SK-N-SH (cell line): ENCODE results near the gene HIPK2. TPM values are rescaled to one million over a fixed set of nuclear protein-coding genes. Genes with fewer than 3 reads are reported as not detected.

Experiments
- CTCF ChIA-PET: fragments of 300-600, 350-600 bp; formaldehyde crosslinking; extraction: SDS; loops from one replicate; lab custom pipeline; 2021; lab: Yijun Ruan, JAX
- POLR2A ChIA-PET: fragments of 350-600 bp; sonication (Branson Sonifier 250); formaldehyde crosslinking; extraction: SDS; loops from one replicate; lab custom pipeline; 2020; ENCODE audit warnings: antibody characterized with exemption, inconsistent platforms; lab: Yijun Ruan, JAX
- DNase-seq: peaks from one replicate; pipeline ENCODE4 v3.0.0; 2012
- H2AFZ ChIP-seq: fragments of 200-600 bp; sonication (generic); 2 replicates; pipeline ENCODE4 v1.8.1; 2016; ENCODE audit warnings: antibody characterized with exemption, mild to moderate bottlenecking, low read depth
- H3F3A ChIP-seq: fragments of 200-600 bp; sonication (generic); replicated peaks from 2 replicates; pipeline ENCODE3; 2016; ENCODE audit warnings: antibody characterized with exemption, mild to moderate bottlenecking; ENCODE audit not compliant: insufficient read depth
- H3K27ac ChIP-seq, 2 experiments: fragments of 200-500 bp in 1 of 2; fragments of 200-600 bp in 1 of 2; sonication (Bioruptor generic) in 1 of 2; sonication (generic), shearing (Covaris generic) in 1 of 2; 2 replicates each; pipeline versions ENCODE4 v1.5.1 to v1.6.1; 2014 to 2016; ENCODE audit warnings: low read depth in 2 of 2, inconsistent platforms in 1 of 2, low read length in 1 of 2, mild to moderate bottlenecking in 1 of 2, mixed read lengths in 1 of 2
- H3K27me3 ChIP-seq: fragments of 200-600 bp; sonication (generic), shearing (Covaris generic); 2 replicates; pipeline ENCODE4 v1.6.1; 2016; ENCODE audit warnings: mixed run types; ENCODE audit not compliant: insufficient read depth
- H3K36me3 ChIP-seq, 2 experiments: fragments of 200-500 bp in 1 of 2; fragments of 200-600 bp in 1 of 2; sonication (Bioruptor generic) in 1 of 2; sonication (generic) in 1 of 2; replicated peaks in 1 of 2; 2 replicates each; pipeline versions ENCODE3 to v1.5.1; 2014 to 2016; ENCODE audit warnings: low read length in 1 of 2, mild to moderate bottlenecking in 1 of 2; ENCODE audit not compliant: insufficient read depth in 2 of 2, control insufficient read depth in 1 of 2
- H3K4me1 ChIP-seq, 2 experiments: fragments of 200-500 bp in 1 of 2; fragments of 200-600 bp in 1 of 2; sonication (Bioruptor generic) in 1 of 2; sonication (generic), shearing (Covaris generic) in 1 of 2; 2 replicates each; pipeline versions ENCODE4 v1.5.1 to v1.6.1; 2014 to 2016; ENCODE audit warnings: low read depth in 1 of 2, low read length in 1 of 2, mixed run types in 1 of 2; ENCODE audit not compliant: insufficient read depth in 2 of 2, control insufficient read depth in 1 of 2
- H3K4me2 ChIP-seq: fragments of 200-600 bp; sonication (generic), shearing (Covaris generic); 2 replicates; pipeline ENCODE4 v1.6.1; 2017; ENCODE audit warnings: mixed run types
- H3K4me3 ChIP-seq, 2 experiments: fragments of 200-500 bp in 1 of 2; fragments of 200-600 bp in 1 of 2; sonication (Bioruptor generic) in 1 of 2; sonication (generic), shearing (Covaris generic) in 1 of 2; 2 replicates each; pipeline versions ENCODE4 v1.5.1 to v1.8.1; 2014 to 2016; ENCODE audit warnings: low read depth in 2 of 2, inconsistent platforms in 1 of 2, low read length in 1 of 2, mild to moderate bottlenecking in 1 of 2, mixed read lengths in 1 of 2, moderate library complexity in 1 of 2
- H3K79me2 ChIP-seq: fragments of 200-600 bp; sonication (generic); 2 replicates; pipeline ENCODE4 v1.8.1; 2017; ENCODE audit warnings: mild to moderate bottlenecking; ENCODE audit not compliant: insufficient read depth
- H3K9ac ChIP-seq: fragments of 200-600 bp; sonication (generic); 2 replicates; pipeline ENCODE4 v1.6.1; 2017; ENCODE audit warnings: mixed run types
- H3K9me2 ChIP-seq: fragments of 200-600 bp; sonication (generic); 2 replicates; pipeline ENCODE4 v1.6.1; 2017; ENCODE audit warnings: mixed run types
- H3K9me3 ChIP-seq: fragments of 200-600 bp; sonication (generic); 2 replicates; pipeline ENCODE4 v1.6.1; 2017; ENCODE audit warnings: mixed run types, mild to moderate bottlenecking, moderate library complexity
- H4K20me1 ChIP-seq: fragments of 200-600 bp; sonication (generic); 2 replicates; pipeline ENCODE4 v1.6.1; 2017; ENCODE audit warnings: mild to moderate bottlenecking, mixed run types; ENCODE audit not compliant: insufficient read depth
- CHD2 ChIP-seq: fragments of 150-350 bp; IDR thresholded peaks from 2 replicates; pipeline ENCODE4 v1.6.1; 2018; ENCODE audit warnings: low read length; ENCODE audit not compliant: partially characterized antibody
- ELF1 ChIP-seq: IDR thresholded peaks from 2 replicates; pipeline ENCODE4 v1.4.0; 2012
- FOXM1 ChIP-seq: IDR thresholded peaks from 2 replicates; pipeline ENCODE4 v1.4.0; 2012; ENCODE audit warnings: low read depth, mild to moderate bottlenecking
- GABPA ChIP-seq: IDR thresholded peaks from 2 replicates; pipeline ENCODE4 v1.4.0; 2012; ENCODE audit warnings: low read depth, mild to moderate bottlenecking
- JUND ChIP-seq: IDR thresholded peaks from 2 replicates; pipeline ENCODE4 v1.4.0; 2012
- MEF2A ChIP-seq: IDR thresholded peaks from 2 replicates; pipeline ENCODE4 v1.4.0; 2012; ENCODE audit warnings: low read depth, borderline replicate concordance
- MXI1 ChIP-seq: IDR thresholded peaks from 2 replicates; pipeline ENCODE4 v1.6.1; 2012; ENCODE audit warnings: mild to moderate bottlenecking, low read depth, low read length, improper control_type of control experiment
- NRF1 ChIP-seq: IDR thresholded peaks from 2 replicates; pipeline ENCODE4 v1.6.1; 2012; ENCODE audit warnings: low read depth, mild to moderate bottlenecking, low read length
- POLR2AphosphoS5 ChIP-seq: IDR thresholded peaks from 2 replicates; pipeline ENCODE4 v1.6.1; 2012; ENCODE audit warnings: low read depth, low read length
- RAD21 ChIP-seq: IDR thresholded peaks from 2 replicates; pipeline ENCODE4 v1.6.1; 2012; ENCODE audit warnings: mild to moderate bottlenecking, low read length
- RCOR1 ChIP-seq: fragments of 150-350 bp; IDR thresholded peaks from 2 replicates; pipeline ENCODE4 v1.6.1; 2017; ENCODE audit warnings: antibody characterized with exemption, low read length
- RXRA ChIP-seq: IDR thresholded peaks from 2 replicates; pipeline ENCODE4 v1.4.0; 2012; ENCODE audit warnings: low read depth, mild to moderate bottlenecking, borderline replicate concordance
- SIN3A ChIP-seq: IDR thresholded peaks from 2 replicates; pipeline ENCODE4 v1.6.1; 2012; ENCODE audit warnings: low read depth, mild to moderate bottlenecking, low read length, moderate library complexity, borderline replicate concordance
- SMC3 ChIP-seq: IDR thresholded peaks from 2 replicates; pipeline ENCODE4 v1.6.1; 2012; ENCODE audit warnings: low read depth, low read length, improper control_type of control experiment
- TAF1 ChIP-seq: IDR thresholded peaks from 2 replicates; pipeline ENCODE4 v1.6.1; 2012; ENCODE audit warnings: low read depth, mild to moderate bottlenecking, low read length, moderate library complexity, borderline replicate concordance
- TCF12 ChIP-seq: IDR thresholded peaks from 2 replicates; pipeline ENCODE4 v1.4.0; 2012
- YY1 ChIP-seq: IDR thresholded peaks from 2 replicates; pipeline ENCODE4 v1.4.0; 2012; ENCODE audit warnings: low read depth, mild to moderate bottlenecking
- WGBS: methylation state at CpG from one replicate; pipeline ENCODE4 v1.1.6; 2017; ENCODE audit warnings: low lambda C conversion rate; 5-methylcytosine and 5-hydroxymethylcytosine counted together
- polyA plus RNA-seq, 3 experiments: library from polyadenylated mRNA; depleted of rRNA; stranded (reverse); fragments of >200 nt; gene quantifications; 2 replicates each; pipeline ENCODE4 v1.2.3, GENCODE V29; 2012
- TF ChIP-seq, protein P1 (sequence below): IDR thresholded peaks from 2 replicates; pipeline ENCODE4 v1.4.0; 2012; ENCODE audit warnings: low read depth, borderline replicate concordance
- TF ChIP-seq, protein P2 (sequence below): IDR thresholded peaks from 2 replicates; pipeline ENCODE4 v1.4.0; 2012; ENCODE audit warnings: low read depth, borderline replicate concordance
- TF ChIP-seq, protein P3 (sequence below): fragments of 150-350 bp; IDR thresholded peaks from 2 replicates; pipeline ENCODE4 v1.6.1; 2017; ENCODE audit warnings: antibody characterized with exemption, low read length, low read depth, borderline replicate concordance
- TF ChIP-seq, protein P4 (sequence below): fragments of 200-600 bp; sonication (generic); IDR thresholded peaks from 2 replicates; pipeline ENCODE4 v1.6.1; 2017; ENCODE audit warnings: antibody characterized with exemption, mild to moderate bottlenecking, moderate library complexity

Gene HIPK2
- polyA plus RNA-seq, 1 of the 3 experiments (the other 2 are of a cell fraction) = 14.2 TPM

DNA sequence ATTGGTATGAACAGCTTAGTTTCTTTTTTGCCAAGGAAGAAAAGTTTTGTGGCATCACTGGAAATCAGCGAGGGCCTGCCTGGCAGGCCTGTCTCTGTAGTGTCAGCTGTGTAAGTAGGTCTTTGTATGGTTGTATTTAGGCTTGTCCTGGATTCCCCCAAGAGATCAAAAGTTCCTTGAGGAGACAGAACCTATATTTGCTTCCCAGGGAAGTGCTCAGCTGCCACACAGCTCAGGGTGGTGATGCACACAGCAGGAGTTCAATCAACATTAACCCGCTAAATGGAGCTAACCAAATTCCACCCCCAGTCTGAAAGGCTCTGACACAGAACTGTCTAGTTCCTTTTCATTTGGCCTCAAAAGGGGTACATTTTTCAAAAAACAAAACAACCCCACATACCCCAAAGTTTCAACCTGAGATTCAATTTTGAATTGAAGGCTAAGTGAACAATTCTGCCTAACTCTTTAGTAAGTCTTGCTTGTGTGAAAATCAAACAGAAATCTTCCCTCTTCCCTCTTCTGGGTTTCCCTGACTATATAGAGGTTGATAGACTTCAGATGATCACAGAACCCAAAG, 129.9 kb downstream of the HIPK2 start:
- no peak overlapping the region for H3K9ac ChIP-seq
- DNase-seq = no peak
- H3K27me3 ChIP-seq = no peaks in the 10 kb centered on the region
- POLR2A ChIA-PET = interaction anchor here (1.1 kb wide), 1 partner anchor 344 kb away, joined by 3 read pairs; no protein-coding TSS in a partner anchor
- no peaks in the 10 kb centered on the region for H3K9me2 ChIP-seq
- peaks cover 0 to 14% of the 10 kb centered on the region in 2 experiments; a peak in 1 of 4 replicates for H3K4me1 ChIP-seq
- 91% methylated on average over 2 of the region's 2 CpGs for WGBS
- no peak overlapping the region for H2AFZ ChIP-seq
- TF ChIP-seq NRF1 (no peak), SMC3 (no peak), RXRA (no peak), RCOR1 (no peak), POLR2AphosphoS5 (no peak), GABPA (no peak), MEF2A (no peak), RAD21 (no peak), TAF1 (no peak), ELF1 (no peak)
- TF ChIP-seq, protein P1, sequence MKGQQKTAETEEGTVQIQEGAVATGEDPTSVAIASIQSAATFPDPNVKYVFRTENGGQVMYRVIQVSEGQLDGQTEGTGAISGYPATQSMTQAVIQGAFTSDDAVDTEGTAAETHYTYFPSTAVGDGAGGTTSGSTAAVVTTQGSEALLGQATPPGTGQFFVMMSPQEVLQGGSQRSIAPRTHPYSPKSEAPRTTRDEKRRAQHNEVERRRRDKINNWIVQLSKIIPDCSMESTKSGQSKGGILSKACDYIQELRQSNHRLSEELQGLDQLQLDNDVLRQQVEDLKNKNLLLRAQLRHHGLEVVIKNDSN = no peak
- H3K4me2 ChIP-seq = no peak overlapping the region
- CTCF ChIA-PET = interaction anchor here (0.6 to 5.3 kb wide), 21 partner anchors 15 to 362 kb away, joined by 3 to 229 read pairs (median 21); partner anchors contain the start of gene HIPK2
- peaks cover 13 to 20% of the 10 kb centered on the region in 2 experiments for H3K36me3 ChIP-seq
- H3K4me3 ChIP-seq = no peak overlapping the region
- H3K79me2 ChIP-seq = peaks cover 41% of the 10 kb centered on the region; the same call in 1 of the 2 replicates
- no peak overlapping the region for H3K27ac ChIP-seq
- H3F3A ChIP-seq = no peaks in the 10 kb centered on the region
- no peaks in the 10 kb centered on the region for H3K9me3 ChIP-seq
- peaks cover 61% of the 10 kb centered on the region for H4K20me1 ChIP-seq

DNA sequence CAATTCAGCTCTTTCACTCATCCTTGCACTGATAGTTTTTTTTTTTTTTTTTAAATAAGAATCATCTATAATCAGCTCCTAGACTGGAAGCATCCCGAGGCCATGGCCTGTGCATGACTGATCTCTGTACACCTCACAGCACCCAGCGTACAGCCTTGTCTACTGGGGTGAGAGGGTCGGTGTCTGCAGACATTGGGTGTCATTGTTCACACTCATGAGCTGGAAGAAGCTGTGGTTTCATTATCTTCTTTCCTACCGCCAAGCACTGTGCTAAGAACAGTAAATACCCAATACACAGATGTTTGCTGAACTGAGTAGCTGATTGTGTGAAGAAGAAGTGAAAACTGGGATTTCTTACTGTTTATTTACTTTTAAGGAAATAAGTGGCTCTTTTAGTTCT, 130.7 kb downstream of the HIPK2 start:
- POLR2A ChIA-PET = interaction anchor here (1.1 kb wide), 1 partner anchor 345 kb away, joined by 3 read pairs; no protein-coding TSS in a partner anchor
- H3K4me3 ChIP-seq = no peak overlapping the region
- H3K4me1 ChIP-seq = peaks cover 0 to 13% of the 10 kb centered on the region in 2 experiments; a peak in 1 of 4 replicates
- H3K9me3 ChIP-seq = no peaks in the 10 kb centered on the region
- CTCF ChIA-PET = interaction anchor here (0.6 to 5.3 kb wide), 38 partner anchors 8 to 430 kb away, joined by 3 to 229 read pairs (median 10); partner anchors contain the start of gene HIPK2
- 95% methylated on average over 4 of the region's 4 CpGs for WGBS
- no peaks in the 10 kb centered on the region for H3F3A ChIP-seq
- peaks cover 45% of the 10 kb centered on the region; the same call in 1 of the 2 replicates for H3K79me2 ChIP-seq
- H3K27me3 ChIP-seq = no peaks in the 10 kb centered on the region
- H3K9ac ChIP-seq = no peak overlapping the region
- no peak overlapping the region for H3K27ac ChIP-seq
- no peak overlapping the region for H2AFZ ChIP-seq
- H3K9me2 ChIP-seq = no peaks in the 10 kb centered on the region
- DNase-seq = no peak
- H4K20me1 ChIP-seq = peaks cover 63% of the 10 kb centered on the region
- H3K4me2 ChIP-seq = no peak overlapping the region
- peaks cover 10 to 20% of the 10 kb centered on the region in 2 experiments for H3K36me3 ChIP-seq
- TF ChIP-seq SIN3A (no peak), CHD2 (no peak), JUND (no peak), TCF12 (no peak), YY1 (no peak), RCOR1 (no peak), SMC3 (no peak), FOXM1 (no peak), GABPA (no peak), RXRA (no peak), MEF2A (no peak), MXI1 (no peak)
- TF ChIP-seq, protein P2, sequence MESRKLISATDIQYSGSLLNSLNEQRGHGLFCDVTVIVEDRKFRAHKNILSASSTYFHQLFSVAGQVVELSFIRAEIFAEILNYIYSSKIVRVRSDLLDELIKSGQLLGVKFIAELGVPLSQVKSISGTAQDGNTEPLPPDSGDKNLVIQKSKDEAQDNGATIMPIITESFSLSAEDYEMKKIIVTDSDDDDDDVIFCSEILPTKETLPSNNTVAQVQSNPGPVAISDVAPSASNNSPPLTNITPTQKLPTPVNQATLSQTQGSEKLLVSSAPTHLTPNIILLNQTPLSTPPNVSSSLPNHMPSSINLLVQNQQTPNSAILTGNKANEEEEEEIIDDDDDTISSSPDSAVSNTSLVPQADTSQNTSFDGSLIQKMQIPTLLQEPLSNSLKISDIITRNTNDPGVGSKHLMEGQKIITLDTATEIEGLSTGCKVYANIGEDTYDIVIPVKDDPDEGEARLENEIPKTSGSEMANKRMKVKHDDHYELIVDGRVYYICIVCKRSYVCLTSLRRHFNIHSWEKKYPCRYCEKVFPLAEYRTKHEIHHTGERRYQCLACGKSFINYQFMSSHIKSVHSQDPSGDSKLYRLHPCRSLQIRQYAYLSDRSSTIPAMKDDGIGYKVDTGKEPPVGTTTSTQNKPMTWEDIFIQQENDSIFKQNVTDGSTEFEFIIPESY = no peak
- TF ChIP-seq, protein P1 = no peak
- TF ChIP-seq, protein P3, sequence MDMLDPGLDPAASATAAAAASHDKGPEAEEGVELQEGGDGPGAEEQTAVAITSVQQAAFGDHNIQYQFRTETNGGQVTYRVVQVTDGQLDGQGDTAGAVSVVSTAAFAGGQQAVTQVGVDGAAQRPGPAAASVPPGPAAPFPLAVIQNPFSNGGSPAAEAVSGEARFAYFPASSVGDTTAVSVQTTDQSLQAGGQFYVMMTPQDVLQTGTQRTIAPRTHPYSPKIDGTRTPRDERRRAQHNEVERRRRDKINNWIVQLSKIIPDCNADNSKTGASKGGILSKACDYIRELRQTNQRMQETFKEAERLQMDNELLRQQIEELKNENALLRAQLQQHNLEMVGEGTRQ = no peak
- TF ChIP-seq, protein P4, sequence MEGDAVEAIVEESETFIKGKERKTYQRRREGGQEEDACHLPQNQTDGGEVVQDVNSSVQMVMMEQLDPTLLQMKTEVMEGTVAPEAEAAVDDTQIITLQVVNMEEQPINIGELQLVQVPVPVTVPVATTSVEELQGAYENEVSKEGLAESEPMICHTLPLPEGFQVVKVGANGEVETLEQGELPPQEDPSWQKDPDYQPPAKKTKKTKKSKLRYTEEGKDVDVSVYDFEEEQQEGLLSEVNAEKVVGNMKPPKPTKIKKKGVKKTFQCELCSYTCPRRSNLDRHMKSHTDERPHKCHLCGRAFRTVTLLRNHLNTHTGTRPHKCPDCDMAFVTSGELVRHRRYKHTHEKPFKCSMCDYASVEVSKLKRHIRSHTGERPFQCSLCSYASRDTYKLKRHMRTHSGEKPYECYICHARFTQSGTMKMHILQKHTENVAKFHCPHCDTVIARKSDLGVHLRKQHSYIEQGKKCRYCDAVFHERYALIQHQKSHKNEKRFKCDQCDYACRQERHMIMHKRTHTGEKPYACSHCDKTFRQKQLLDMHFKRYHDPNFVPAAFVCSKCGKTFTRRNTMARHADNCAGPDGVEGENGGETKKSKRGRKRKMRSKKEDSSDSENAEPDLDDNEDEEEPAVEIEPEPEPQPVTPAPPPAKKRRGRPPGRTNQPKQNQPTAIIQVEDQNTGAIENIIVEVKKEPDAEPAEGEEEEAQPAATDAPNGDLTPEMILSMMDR = no peak
